Keratinocyte (primary cell): ENCODE results near the gene AGO3. TPM values are rescaled to one million over a fixed set of nuclear protein-coding genes. Genes with fewer than 3 reads are reported as not detected.

Source experiments
- DNase-seq: peaks from one replicate; pipeline ENCODE4 v3.0.0-alpha.2; 2011; ENCODE audit warnings: low read depth, missing footprints, low spot score
- FAIRE-seq: peaks from 2 replicates; lab custom pipeline; 2011; peaks lifted over from hg19 to GRCh38; lab: Jason Lieb, UNC
- H2AFZ ChIP-seq: 2 replicates; pipeline ENCODE4 v1.6.0; 2012; ENCODE audit warnings: low read length, control low read depth, inconsistent platforms; ENCODE audit not compliant: control insufficient read depth
- H3K27ac ChIP-seq: 2 replicates; pipeline ENCODE4 v1.5.1; 2011; ENCODE audit warnings: low read length; ENCODE audit not compliant: control insufficient read depth, insufficient read depth
- H3K27me3 ChIP-seq: 3 replicates; pipeline ENCODE4 v1.6.0; 2011; ENCODE audit warnings: low read length; ENCODE audit not compliant: control insufficient read depth, insufficient read depth; ENCODE audit errors: extremely low read depth
- H3K36me3 ChIP-seq, 2 experiments: 2 replicates in 1 of 2; 3 replicates in 1 of 2; pipeline ENCODE4 v1.5.1; 2011; ENCODE audit warnings: low read length in 2 of 2, mild to moderate bottlenecking in 1 of 2; ENCODE audit not compliant: control insufficient read depth in 2 of 2, insufficient read depth in 2 of 2; ENCODE audit errors: extremely low read depth in 1 of 2
- H3K4me1 ChIP-seq: 3 replicates; pipeline ENCODE4 v1.5.1; 2011; ENCODE audit warnings: low read length; ENCODE audit not compliant: control insufficient read depth, insufficient read depth; ENCODE audit errors: extremely low read depth
- H3K4me2 ChIP-seq: 3 replicates; pipeline ENCODE4 v1.6.0; 2011; ENCODE audit warnings: low read depth, low read length; ENCODE audit not compliant: control insufficient read depth, insufficient read depth; ENCODE audit errors: extremely low read depth
- H3K4me3 ChIP-seq, 3 experiments: fragments of 200-600 bp in 1 of 3; sonication (generic) in 1 of 3; 2 replicates in 2 of 3; 3 replicates in 1 of 3; pipeline ENCODE4 v1.5.1; 2011 to 2016; ENCODE audit warnings: low read length in 3 of 3, mild to moderate bottlenecking in 3 of 3, control low read depth in 2 of 3, inconsistent platforms in 1 of 3, low read depth in 1 of 3, mixed read lengths in 1 of 3, mixed run types in 1 of 3, moderate library complexity in 1 of 3; ENCODE audit not compliant: control insufficient read depth in 2 of 3, insufficient read depth in 2 of 3; ENCODE audit errors: extremely low read depth in 1 of 3
- H3K79me2 ChIP-seq: 2 replicates; pipeline ENCODE4 v1.6.0; 2012; ENCODE audit warnings: low read length; ENCODE audit not compliant: control insufficient read depth, insufficient read depth
- H3K9ac ChIP-seq: 3 replicates; pipeline ENCODE4 v1.6.0; 2011; ENCODE audit warnings: low read length; ENCODE audit not compliant: control insufficient read depth, insufficient read depth; ENCODE audit errors: extremely low read depth
- H3K9me1 ChIP-seq: 3 replicates; pipeline ENCODE4 v1.6.0; 2011; ENCODE audit warnings: low read length; ENCODE audit not compliant: control insufficient read depth, insufficient read depth; ENCODE audit errors: extremely low read depth
- H3K9me3 ChIP-seq: 2 replicates; pipeline ENCODE4 v1.5.1; 2012; ENCODE audit warnings: low read depth, low read length; ENCODE audit not compliant: control insufficient read depth
- H4K20me1 ChIP-seq: 3 replicates; pipeline ENCODE4 v1.6.0; 2011; ENCODE audit warnings: low read length; ENCODE audit not compliant: control insufficient read depth, insufficient read depth; ENCODE audit errors: extremely low read depth
- CTCF ChIP-seq, 3 experiments: IDR thresholded peaks in 1 of 3; conservative IDR thresholded peaks in 1 of 3; optimal IDR thresholded peaks in 1 of 3; 2 replicates in 2 of 3; 3 replicates in 1 of 3; pipeline versions ENCODE3 to v1.5.1; 2011; ENCODE audit warnings: low read length in 3 of 3, mild to moderate bottlenecking in 3 of 3, moderate library complexity in 2 of 3, control low read depth in 1 of 3, inconsistent platforms in 1 of 3; ENCODE audit not compliant: insufficient read depth in 2 of 3; ENCODE audit errors: extremely low read depth in 1 of 3
- EZH2 ChIP-seq: IDR thresholded peaks from one replicate; pipeline ENCODE4 v1.6.1; 2012; ENCODE audit warnings: inconsistent platforms, mild to moderate bottlenecking, low read length, moderate library complexity
- dilution Hi-C: fragments of 300-500 bp; cut with MboI; formaldehyde crosslinking; loops from one replicate; pipeline ENCODE4 v1.7.0; 2020; ENCODE audit warnings: low sequenced_read_pairs; ENCODE audit not compliant: extremely low pct_ligation_motif_present
- polyA plus RNA-seq, 5 experiments: library from polyadenylated mRNA; depleted of rRNA in 3 of 5; stranded (reverse) in 3 of 5; stranded (forward) in 1 of 5; unstranded in 1 of 5; fragments of >200 nt; gene quantifications; 1 replicate in 1 of 5; 2 replicates in 3 of 5; 3 replicates in 1 of 5; pipeline versions ENCODE4 v1.2.1 to v1.2.3, GENCODE V29; 2011 to 2012; ENCODE audit warnings: missing spikeins in 2 of 5, low read depth in 1 of 5, low replicate concordance in 1 of 5

Gene AGO3
- polyA plus RNA-seq, 1 donor (not counting 4 experiments of a cell fraction or from before 2014, with no cell fraction given) = 14.0 TPM

- H3K4me3 ChIP-seq = peak within 1 kb of the TSS in 2 of 3 experiments; percentile 18 to 46
These were observed 153.0 kb downstream of the AGO3 start, which contains the start of gene TEKT2 for GRCh38 chr1:36083635-36084496. TEKT2 (plus strand) TSS chr1:36084094; CDS start chr1:36084922, 828 bp downstream.

GRCh38 chr1:36084497-36085115 is 153.7 kb downstream of the AGO3 start:
- dilution Hi-C loops = no loop called here
- FAIRE-seq (no peak), DNase-seq (no peak)
- H3K4me1 ChIP-seq = peaks cover 32% of the 10 kb centered on the region
- no peaks in the 10 kb centered on the region for H3K9me1 ChIP-seq
- peak overlapping the region; percentile 63 for H2AFZ ChIP-seq
- no peaks in the 10 kb centered on the region for H4K20me1 ChIP-seq
- peak overlapping the region; percentile 70 for H3K4me2 ChIP-seq
- H3K27ac ChIP-seq = no peak overlapping the region
- H3K4me3 ChIP-seq = peak overlapping the region in 1 of 3 experiments; percentile 46
- no peaks in the 10 kb centered on the region for H3K27me3 ChIP-seq
- peak overlapping the region; percentile 44 for H3K9ac ChIP-seq
- H3K9me3 ChIP-seq = no peaks in the 10 kb centered on the region
- TF ChIP-seq EZH2 (no peak), CTCF (optimal IDR thresholded peaks at IDR 0.05 in 1 of 3, IDR thresholded peaks at IDR 0.05 in 1 of 3, conservative IDR thresholded peaks at IDR 0.05 in 1 of 3; ENCODE audit: extremely low read depth in 1 of 3, insufficient read depth in 2 of 3, low read length in 3 of 3) (no peak)
- peaks cover 9% of the 10 kb centered on the region for H3K79me2 ChIP-seq
- peaks cover 0 to 4% of the 10 kb centered on the region in 2 experiments for H3K36me3 ChIP-seq

More at GRCh38 chr1:36083635-36084496, 153.0 kb downstream of the AGO3 start, which contains the start of gene TEKT2:
- peak within 1 kb of the TSS; percentile 63 for H2AFZ ChIP-seq
- no peak for FAIRE-seq
- TF ChIP-seq CTCF (optimal IDR thresholded peaks at IDR 0.05 in 1 of 3, IDR thresholded peaks at IDR 0.05 in 1 of 3, conservative IDR thresholded peaks at IDR 0.05 in 1 of 3; ENCODE audit: extremely low read depth in 1 of 3, insufficient read depth in 2 of 3, low read length in 3 of 3) (peak in 1 of 3 experiments; percentile 3), EZH2 (no peak)
- dilution Hi-C loops = no loop called here
- H3K36me3 ChIP-seq = no peaks in the 10 kb centered on the region
- H3K27ac ChIP-seq = no peak within 1 kb of the TSS
- peak within 1 kb of the TSS; percentile 70 for H3K4me2 ChIP-seq
- H3K79me2 ChIP-seq = peaks cover 1% of the 10 kb centered on the region
- H3K9me3 ChIP-seq = no peaks in the 10 kb centered on the region
- DNase-seq = no peak
- H3K9ac ChIP-seq = peak within 1 kb of the TSS; percentile 44
- no peaks in the 10 kb centered on the region for H3K9me1 ChIP-seq
- H3K4me1 ChIP-seq = peaks cover 32% of the 10 kb centered on the region
- no peaks in the 10 kb centered on the region for H4K20me1 ChIP-seq
- H3K27me3 ChIP-seq = no peaks in the 10 kb centered on the region
